PC-9 (cell line): Measurements from ENCODE around the gene CXCL1. TPM values are rescaled to one million over a fixed set of nuclear protein-coding genes. Genes with fewer than 3 reads are reported as not detected.

ENCODE experiments used
- BruUV-seq: library from RNA; stranded (reverse); fragments of 400-500 nt; replicated peaks from 2 replicates; lab custom pipeline; 2021; lab: Mats Ljungman, UMichigan
- CTCF ChIA-PET: fragments of 300-600 bp; sonication (Branson Sonifier 250); formaldehyde crosslinking; loops from one replicate; lab custom pipeline; 2022; ENCODE audit warnings: antibody characterized with exemption; lab: Charles Lee
- POLR2A ChIA-PET: fragments of 300-600 bp; sonication (Branson Sonifier 250); formaldehyde crosslinking; loops from one replicate; lab custom pipeline; 2022; ENCODE audit warnings: antibody characterized with exemption; ENCODE audit not compliant: unreplicated experiment; lab: Charles Lee
- DNase-seq, 2 experiments: peaks; one replicate each; pipeline versions ENCODE4 v3.0.0 to v3.0.0-alpha.2; 2015 to 2022; ENCODE audit warnings: mixed read lengths in 1 of 2
- H2AFZ ChIP-seq: fragments of 200-600 bp; sonication (generic); 2 replicates; pipeline ENCODE4 v1.8.1; 2017; ENCODE audit warnings: antibody characterized with exemption
- H3F3A ChIP-seq: fragments of 200-600 bp; sonication (generic); 2 replicates; pipeline ENCODE4 v1.8.1; 2017; ENCODE audit warnings: antibody characterized with exemption, mild to moderate bottlenecking, low read depth; ENCODE audit not compliant: insufficient read depth
- H3K27ac ChIP-seq: fragments of 200-600 bp; sonication (generic); 2 replicates; pipeline ENCODE4 v1.6.1; 2016; ENCODE audit warnings: mixed run types
- H3K27me3 ChIP-seq: fragments of 200-600 bp; sonication (generic); 2 replicates; pipeline ENCODE4 v1.6.1; 2016; ENCODE audit warnings: low read depth, mixed run types; ENCODE audit not compliant: insufficient read depth
- H3K36me3 ChIP-seq: fragments of 200-600 bp; sonication (generic); 2 replicates; pipeline ENCODE4 v1.6.1; 2016; ENCODE audit warnings: low read depth, mixed run types
- H3K4me1 ChIP-seq: fragments of 200-600 bp; sonication (generic); replicated peaks from 2 replicates; pipeline ENCODE4 v1.6.1; 2016; ENCODE audit warnings: mixed run types; ENCODE audit not compliant: insufficient read depth
- H3K4me2 ChIP-seq: fragments of 200-600 bp; sonication (generic); 2 replicates; pipeline ENCODE4 v1.6.1; 2017; ENCODE audit warnings: mixed run types
- H3K4me3 ChIP-seq: fragments of 200-600 bp; sonication (generic); 2 replicates; pipeline ENCODE4 v1.6.1; 2016; ENCODE audit warnings: mixed run types
- H3K79me2 ChIP-seq: fragments of 200-600 bp; sonication (generic); 2 replicates; pipeline ENCODE4 v1.6.1; 2017; ENCODE audit warnings: low read depth, mixed run types
- H3K9me2 ChIP-seq: fragments of 200-600 bp; sonication (generic); 2 replicates; pipeline ENCODE4 v1.8.1; 2017; ENCODE audit warnings: mild to moderate bottlenecking; ENCODE audit not compliant: insufficient read depth
- H3K9me3 ChIP-seq: fragments of 200-600 bp; sonication (generic); 2 replicates; pipeline ENCODE4 v1.8.1; 2016; ENCODE audit warnings: low read depth; ENCODE audit not compliant: insufficient read depth
- H4K20me1 ChIP-seq: fragments of 200-600 bp; sonication (generic); 2 replicates; pipeline ENCODE4 v1.8.1; 2017; ENCODE audit not compliant: insufficient read depth
- CTCF ChIP-seq: fragments of 200-600 bp; sonication (generic); conservative IDR thresholded peaks from 2 replicates; pipeline ENCODE4 v1.6.1; 2017; ENCODE audit warnings: mixed run types, antibody characterized with exemption, mild to moderate bottlenecking, moderate library complexity
- EZH2 ChIP-seq: fragments of 200-600 bp; sonication (generic); IDR thresholded peaks from 2 replicates; pipeline ENCODE4 v1.8.0; 2017; ENCODE audit warnings: antibody characterized with exemption, low read depth
- intact Hi-C: fragments of 100-400 bp; cut with micrococcal nuclease; formaldehyde crosslinking; loops from one replicate; pipeline ENCODE4 v1.10.0; 2022; ENCODE audit not compliant: unreplicated experiment
- total RNA-seq: library from RNA; stranded (reverse); gene quantifications from 2 replicates; pipeline ENCODE4 v1.2.3, GENCODE V29; 2021

The CXCL1 gene
- total RNA-seq, 1 experiment from 2014 or later: 0.33 TPM

- Histone ChIP-seq H3K4me1 (no peaks in the 10 kb centered on the region), H3K27me3 (no peaks in the 10 kb centered on the region), H3F3A (no peaks in the 10 kb centered on the region), H3K36me3 (no peaks in the 10 kb centered on the region), H2AFZ (no peak overlapping the region), H3K27ac (no peak overlapping the region), H3K9me2 (no peaks in the 10 kb centered on the region), H3K79me2 (no peaks in the 10 kb centered on the region), H4K20me1 (no peaks in the 10 kb centered on the region), H3K4me3 (no peak overlapping the region), H3K9me3 (no peaks in the 10 kb centered on the region), H3K4me2 (no peak overlapping the region)
- no peak for TF ChIP-seq EZH2
- no peak for TF ChIP-seq CTCF
- ChIA-PET POLR2A (no interaction called here), CTCF (no interaction called here)
- DNase-seq: no peak
- no TSS peak for BruUV-seq
- intact Hi-C loops: no loop called here
These were observed 46.2 kb upstream of the CXCL1 start for GRCh38 chr4:73822812-73823504.

GRCh38 chr4:73823760-73824159 lies 45.4 kb upstream of the CXCL1 start:
- Histone ChIP-seq H3K4me1 (no peaks in the 10 kb centered on the region), H3K9me3 (no peaks in the 10 kb centered on the region), H3K4me3 (no peak overlapping the region), H3K27me3 (no peaks in the 10 kb centered on the region), H3K4me2 (no peak overlapping the region), H2AFZ (no peak overlapping the region), H3K36me3 (no peaks in the 10 kb centered on the region), H3K9me2 (no peaks in the 10 kb centered on the region), H4K20me1 (no peaks in the 10 kb centered on the region), H3K79me2 (no peaks in the 10 kb centered on the region), H3F3A (no peaks in the 10 kb centered on the region), H3K27ac (no peak overlapping the region)
- intact Hi-C loops: no loop called here
- TF ChIP-seq EZH2: no peak
- TF ChIP-seq CTCF: no peak
- no peak for DNase-seq
- POLR2A ChIA-PET: no interaction called here
- CTCF ChIA-PET: no interaction called here
- no TSS peak for BruUV-seq

- no peak for DNase-seq
- H4K20me1 ChIP-seq: no peaks in the 10 kb centered on the region
- no peak overlapping the region for H2AFZ ChIP-seq
- no peak overlapping the region for H3K4me2 ChIP-seq
- no peaks in the 10 kb centered on the region for H3K9me2 ChIP-seq
- H3K79me2 ChIP-seq: no peaks in the 10 kb centered on the region
- BruUV-seq: no TSS peak
- no peak overlapping the region for H3K27ac ChIP-seq
- intact Hi-C loops: no loop called here
- TF ChIP-seq CTCF: no peak
- no peaks in the 10 kb centered on the region for H3K9me3 ChIP-seq
- POLR2A ChIA-PET: interaction anchor here (0.6 kb wide), 1 partner anchor 87 kb away, joined by 5 read pairs; no protein-coding TSS in a partner anchor
- no peaks in the 10 kb centered on the region for H3F3A ChIP-seq
- H3K27me3 ChIP-seq: no peaks in the 10 kb centered on the region
- CTCF ChIA-PET: no interaction called here
- H3K4me3 ChIP-seq: no peak overlapping the region
- H3K4me1 ChIP-seq: no peaks in the 10 kb centered on the region
- no peaks in the 10 kb centered on the region for H3K36me3 ChIP-seq
These were observed 40.2 kb upstream of the CXCL1 start for GRCh38 chr4:73828956-73829355.
